Ramos (cell line): ENCODE data around the gene F2RL1.
"Not testable (repeated sequence)": the region's sequence is repeated elsewhere in the genome, so short reads cannot be mapped to it uniquely, and the experiment has no call there.

Experiments
- in situ Hi-C: fragments of 300-500 bp; cut with MboI; formaldehyde crosslinking; loops from one replicate; pipeline ENCODE4 v1.14.3; 2022; ENCODE audit warnings: low sequenced_read_pairs; ENCODE audit not compliant: unreplicated experiment

F2RL1 gene

GRCh38 chr5:76818844-76819831 is at the start of gene F2RL1:
TSS of gene F2RL1 (plus strand) at chr5:76819030. CDS start at chr5:76819183, 153 bp downstream.
- in situ Hi-C loops: no loop called here

- in situ Hi-C loops: loop anchor here (10.0 kb wide), 1 partner anchor 176 kb away; no protein-coding TSS in a partner anchor
These were observed 47.8 kb upstream of the F2RL1 start for GRCh38 chr5:76771041-76771440.

GRCh38 chr5:76771705-76772405 is 47.0 kb upstream of the F2RL1 start:
- in situ Hi-C loops: loop anchor here (10.0 kb wide), 1 partner anchor 177 kb away; no protein-coding TSS in a partner anchor

- in situ Hi-C loops: loop anchor here (10.0 kb wide), 1 partner anchor 181 kb away; no protein-coding TSS in a partner anchor
These were observed 42.9 kb upstream of the F2RL1 start for GRCh38 chr5:76775921-76776320.

- in situ Hi-C loops: loop anchor here (10.0 kb wide), 1 partner anchor 182 kb away; no protein-coding TSS in a partner anchor
These were observed 42.4 kb upstream of the F2RL1 start for GRCh38 chr5:76776391-76776790.

- in situ Hi-C loops: not testable (repeated sequence)
These were observed 38.2 kb upstream of the F2RL1 start for GRCh38 chr5:76780616-76781015.

GRCh38 chr5:76781775-76782174 is 37.1 kb upstream of the F2RL1 start:
- in situ Hi-C loops: no loop called here

- in situ Hi-C loops: no loop called here
These were observed 36.4 kb upstream of the F2RL1 start for GRCh38 chr5:76782444-76782843.

GRCh38 chr5:76787237-76787636 is 31.6 kb upstream of the F2RL1 start:
- in situ Hi-C loops: no loop called here

GRCh38 chr5:76788362-76788761 is 30.5 kb upstream of the F2RL1 start:
- in situ Hi-C loops: no loop called here

GRCh38 chr5:76789275-76789674 is 29.6 kb upstream of the F2RL1 start:
- in situ Hi-C loops: not testable (repeated sequence)

- in situ Hi-C loops: no loop called here
These were observed 28.7 kb upstream of the F2RL1 start for GRCh38 chr5:76789991-76790581.

- in situ Hi-C loops: no loop called here
These were observed 28.1 kb upstream of the F2RL1 start for GRCh38 chr5:76790632-76791290.

GRCh38 chr5:76791461-76791860 is 27.4 kb upstream of the F2RL1 start:
- in situ Hi-C loops: no loop called here

GRCh38 chr5:76794871-76795270 is 24.0 kb upstream of the F2RL1 start:
- in situ Hi-C loops: no loop called here

GRCh38 chr5:76799588-76799987 is 19.2 kb upstream of the F2RL1 start:
- in situ Hi-C loops: no loop called here

- in situ Hi-C loops: no loop called here
These were observed 18.3 kb upstream of the F2RL1 start for GRCh38 chr5:76800579-76800978.

GRCh38 chr5:76801159-76801802 is 17.5 kb upstream of the F2RL1 start:
- in situ Hi-C loops: no loop called here

GRCh38 chr5:76801803-76802195 is 17.0 kb upstream of the F2RL1 start:
- in situ Hi-C loops: no loop called here

- in situ Hi-C loops: no loop called here
These were observed 14.6 kb upstream of the F2RL1 start for GRCh38 chr5:76804266-76804665.
